ENCODE results near the gene EP400. TPM values are rescaled to one million over a fixed set of nuclear protein-coding genes. Genes with fewer than 3 reads are reported as not detected.

The EP400 gene
- total and polyA plus RNA-seq, 2 of the 4 experiments (the other 2 are of a cell fraction): 4.3 to 11.4 TPM

DNA sequence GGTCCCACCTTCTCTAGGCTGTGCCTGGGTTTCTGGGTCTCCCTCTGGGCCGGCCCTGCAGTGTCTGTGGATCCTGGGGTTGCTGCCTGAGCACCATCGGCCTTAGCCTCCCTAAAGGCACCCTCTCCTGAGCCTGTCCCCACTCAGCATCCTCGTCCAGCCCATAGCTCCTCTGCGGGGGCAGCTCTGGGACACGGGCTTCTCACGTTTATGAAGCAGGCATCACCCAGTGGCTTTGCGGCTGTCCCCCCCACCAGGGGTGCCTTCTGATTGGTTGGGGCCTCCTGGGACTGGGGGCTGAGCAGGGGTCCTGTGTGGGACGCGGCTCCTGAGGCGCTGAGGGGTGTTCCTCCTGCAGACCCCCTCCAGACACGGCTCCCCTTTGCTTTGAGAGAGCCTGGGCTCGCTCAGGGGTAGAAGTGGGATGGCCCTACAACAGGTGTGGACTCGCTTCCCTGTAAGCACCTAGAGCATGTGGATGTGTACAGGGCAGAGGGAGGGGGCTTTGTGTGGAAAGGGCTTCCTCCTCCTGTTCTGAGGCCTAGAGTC, 44.6 kb upstream of the EP400 start:
- Histone ChIP-seq H2AK9ac (replicated peaks; ENCODE audit: low read depth, low read length, poor library complexity) (no peak overlapping the region), H3K23ac (ENCODE audit: low read depth, low read length) (no peak overlapping the region), H2BK120ac (ENCODE audit: low read depth, low read length) (no peak overlapping the region), H3K56ac (ENCODE audit: extremely low read depth, insufficient read depth, low read length) (no peak overlapping the region), H3K4ac (ENCODE audit: low read depth, low read length) (no peak overlapping the region), H3K14ac (replicated peaks; ENCODE audit: low read depth, low read length) (no peak overlapping the region), H2BK15ac (ENCODE audit: low read depth, low read length) (no peak overlapping the region), H4K5ac (ENCODE audit: low read depth, low read length) (no peak overlapping the region), H3K36me3 (ENCODE audit: control insufficient read depth, insufficient read depth, low read length) (peaks cover 33% of the 10 kb centered on the region), H2AK5ac (ENCODE audit: low read depth, low read length) (no peak overlapping the region), H2AFZ (replicated peaks; ENCODE audit: low read length, poor library complexity) (no peak overlapping the region), H3K4me1 (ENCODE audit: control insufficient read depth, insufficient read depth, low read length) (no peaks in the 10 kb centered on the region), H4K8ac (ENCODE audit: low read depth in 2 of 2, low read length in 2 of 2) (no peak overlapping the region), H3K4me2 (ENCODE audit: low read depth, low read length) (no peak overlapping the region), H4K91ac (ENCODE audit: insufficient read depth, low read depth, low read length) (no peak overlapping the region), H3K4me3 (ENCODE audit: insufficient read depth, low read depth, low read length) (no peak overlapping the region), H3K18ac (ENCODE audit: low read depth, low read length) (no peak overlapping the region), H3K79me1 (ENCODE audit: low read depth in 1 of 2, low read length in 2 of 2) (peaks cover 12 to 51% of the 10 kb centered on the region in 2 experiments), H3K9me1 (ENCODE audit: insufficient read depth, low read length) (0 out of 2 replicates have a peak, but pooled peaks cover 3% of the 10 kb centered on the region), H2BK5ac (ENCODE audit: low read depth, low read length, poor library complexity, severe bottlenecking) (no peak overlapping the region), H3K9ac (ENCODE audit: low read depth, low read length) (no peak overlapping the region), H2BK20ac (ENCODE audit: low read depth, low read length) (no peak overlapping the region), H3K9me3 (ENCODE audit: control insufficient read depth, insufficient read depth, low read length) (no peaks in the 10 kb centered on the region), H3K27ac (ENCODE audit: insufficient read depth, low read length) (no peak overlapping the region), H3K27me3 (ENCODE audit: control insufficient read depth, insufficient read depth, low read length) (no peaks in the 10 kb centered on the region), H4K20me1 (ENCODE audit: insufficient read depth, low read length) (peaks cover 49% of the 10 kb centered on the region)
- CTCF ChIA-PET: no interaction called here
- WGBS, 2 experiments (ENCODE audit: extremely low coverage in 2 of 2, insufficient read length in 1 of 2): 100% methylated on average over 2 of the region's 13 CpGs; no CpG with 5 or more reads in 1 of the 2 experiments
- no TSS peak for BruUV-seq (replicated peaks)
- TF ChIP-seq MAFK (IDR thresholded peaks at IDR 0.05; ENCODE audit: low read depth, low read length) (no peak), POLR2A (IDR thresholded peaks at IDR 0.05; ENCODE audit: low read depth, low read length) (no peak), MXI1 (IDR thresholded peaks at IDR 0.05; ENCODE audit: borderline replicate concordance, low read depth, low read length) (no peak), FOS (IDR thresholded peaks at IDR 0.05; ENCODE audit: low read depth, low read length) (no peak), RCOR1 (IDR thresholded peaks at IDR 0.05; ENCODE audit: insufficient replicate concordance, low read length) (no peak)
- TF ChIP-seq, protein P1, sequence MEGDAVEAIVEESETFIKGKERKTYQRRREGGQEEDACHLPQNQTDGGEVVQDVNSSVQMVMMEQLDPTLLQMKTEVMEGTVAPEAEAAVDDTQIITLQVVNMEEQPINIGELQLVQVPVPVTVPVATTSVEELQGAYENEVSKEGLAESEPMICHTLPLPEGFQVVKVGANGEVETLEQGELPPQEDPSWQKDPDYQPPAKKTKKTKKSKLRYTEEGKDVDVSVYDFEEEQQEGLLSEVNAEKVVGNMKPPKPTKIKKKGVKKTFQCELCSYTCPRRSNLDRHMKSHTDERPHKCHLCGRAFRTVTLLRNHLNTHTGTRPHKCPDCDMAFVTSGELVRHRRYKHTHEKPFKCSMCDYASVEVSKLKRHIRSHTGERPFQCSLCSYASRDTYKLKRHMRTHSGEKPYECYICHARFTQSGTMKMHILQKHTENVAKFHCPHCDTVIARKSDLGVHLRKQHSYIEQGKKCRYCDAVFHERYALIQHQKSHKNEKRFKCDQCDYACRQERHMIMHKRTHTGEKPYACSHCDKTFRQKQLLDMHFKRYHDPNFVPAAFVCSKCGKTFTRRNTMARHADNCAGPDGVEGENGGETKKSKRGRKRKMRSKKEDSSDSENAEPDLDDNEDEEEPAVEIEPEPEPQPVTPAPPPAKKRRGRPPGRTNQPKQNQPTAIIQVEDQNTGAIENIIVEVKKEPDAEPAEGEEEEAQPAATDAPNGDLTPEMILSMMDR (conservative IDR thresholded peaks at IDR 0.05; ENCODE audit: low read depth, low read length): no peak
- ATAC-seq (ENCODE audit: low read depth) (no peak), DNase-seq (no peak)
- POLR2A ChIA-PET (ENCODE audit: unreplicated experiment): no interaction called here
- in situ Hi-C loops (cut with MboI; ENCODE audit: low sequenced_read_pairs): no loop called here
- intact Hi-C loops (cut with micrococcal nuclease): no loop called here
- dilution Hi-C loops (cut with HindIII; ENCODE audit: low sequenced_read_pairs, unreplicated experiment): no loop called here
